Measurements from ENCODE around the gene ATOX1. TPM values are rescaled to one million over a fixed set of nuclear protein-coding genes. Genes with fewer than 3 reads are reported as not detected.
A peak's percentile ranks its signal among the peaks of the same experiment; 100 is the strongest.
"Not testable (repeated sequence)": the region's sequence is repeated elsewhere in the genome, so short reads cannot be mapped to it uniquely, and the experiment has no call there.

The ATOX1 gene
- polyA plus RNA-seq, 4 donors = 103 to 128 (median 116) TPM

DNA sequence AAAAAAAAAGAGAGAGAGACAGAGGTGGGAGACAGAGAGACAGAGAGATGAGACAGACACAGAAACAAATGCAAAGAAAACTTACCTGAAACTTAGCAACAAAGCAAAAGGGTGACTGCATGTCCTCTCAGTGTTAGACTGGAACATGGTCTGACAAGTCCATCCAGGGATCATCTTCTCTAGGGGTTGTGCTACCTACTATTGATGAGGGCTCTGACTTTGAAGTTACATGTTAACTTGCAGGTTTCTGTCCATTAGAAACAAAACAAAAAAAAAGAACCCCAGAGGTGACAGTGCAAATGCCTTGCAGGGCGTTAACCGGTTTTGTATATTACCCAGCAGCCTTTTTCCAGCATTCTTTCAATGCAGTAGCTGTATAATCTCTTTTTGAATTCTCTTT, 58.1 kb downstream of the ATOX1 start:
- no peak for DNase-seq (ENCODE audit: low read depth in 4 of 4, low spot score in 2 of 4)

DNA sequence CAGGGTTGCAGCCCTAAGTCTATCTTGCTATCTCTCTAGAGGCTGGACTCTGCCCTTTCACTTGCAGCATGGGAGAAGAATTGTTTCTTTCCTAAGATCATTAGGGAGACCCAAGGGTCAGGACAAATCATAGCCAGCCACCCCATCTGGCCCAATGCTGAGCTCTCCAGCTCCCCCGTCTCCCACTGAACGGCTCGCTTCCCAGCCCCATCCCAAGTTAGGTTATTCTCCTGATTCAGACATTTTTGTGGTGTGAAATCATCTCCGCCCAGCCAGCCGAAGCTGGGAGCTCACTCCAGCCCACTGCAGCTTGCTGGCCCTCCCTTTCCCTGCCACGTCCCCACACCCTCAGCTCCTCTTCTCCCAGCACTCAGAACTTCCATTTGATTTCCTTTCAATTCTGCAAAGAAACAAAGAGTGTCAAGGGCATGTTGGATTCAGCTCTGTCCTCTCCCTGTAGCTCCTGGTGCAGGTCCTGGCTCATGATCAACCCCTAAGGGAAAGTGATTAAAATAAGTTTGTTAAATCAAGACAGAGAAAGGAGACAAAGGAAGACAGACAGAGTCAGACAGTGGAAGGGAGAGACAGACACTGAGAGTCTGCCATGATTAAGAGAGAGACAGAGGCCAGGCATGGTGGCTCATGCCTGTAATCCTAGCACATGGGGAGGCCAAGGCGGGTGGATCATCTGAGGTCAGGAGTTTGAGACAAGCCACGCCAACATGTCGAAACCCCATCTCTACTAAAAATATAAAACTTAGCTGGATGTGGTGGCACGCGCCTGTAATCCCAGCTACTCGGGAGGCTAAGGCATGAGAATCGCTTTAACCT, 59.1 kb downstream of the ATOX1 start:
- peak in 2 of 4 donors; percentile 63 to 77 for DNase-seq (ENCODE audit: low read depth in 4 of 4, low spot score in 2 of 4)

DNA sequence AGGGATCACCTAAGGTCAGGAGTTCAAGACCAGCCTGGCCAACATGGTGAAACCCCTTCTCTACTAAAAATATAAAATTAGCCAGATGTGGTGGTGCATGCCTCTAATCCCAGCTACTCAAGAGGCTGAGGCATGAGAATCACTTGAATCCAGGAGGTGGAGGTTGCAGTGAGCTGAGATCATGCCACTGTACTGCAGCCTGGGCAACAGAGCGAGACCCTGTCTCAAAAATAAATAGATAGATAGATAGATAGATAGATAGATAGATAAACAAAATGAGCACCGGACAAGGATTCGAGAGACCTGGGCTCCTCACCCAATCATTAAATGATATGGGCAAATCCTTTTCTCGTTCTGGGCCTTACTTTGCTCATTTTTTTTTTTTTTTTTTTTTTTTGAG, 60.4 kb downstream of the ATOX1 start:
- DNase-seq (ENCODE audit: low read depth in 4 of 4, low spot score in 2 of 4) = not testable (repeated sequence)

GRCh38 chr5:151697452-151697851, 61.0 kb downstream of the ATOX1 start:
- DNase-seq (ENCODE audit: low read depth in 4 of 4, low spot score in 2 of 4) = no peak

GRCh38 chr5:151696470-151697061, 61.9 kb downstream of the ATOX1 start:
- DNase-seq (ENCODE audit: low read depth in 4 of 4, low spot score in 2 of 4) = peak in 1 of 4 donors; percentile 72

GRCh38 chr5:151695464-151695863, 63.0 kb downstream of the ATOX1 start:
- DNase-seq (ENCODE audit: low read depth in 4 of 4, low spot score in 2 of 4) = no peak

DNA sequence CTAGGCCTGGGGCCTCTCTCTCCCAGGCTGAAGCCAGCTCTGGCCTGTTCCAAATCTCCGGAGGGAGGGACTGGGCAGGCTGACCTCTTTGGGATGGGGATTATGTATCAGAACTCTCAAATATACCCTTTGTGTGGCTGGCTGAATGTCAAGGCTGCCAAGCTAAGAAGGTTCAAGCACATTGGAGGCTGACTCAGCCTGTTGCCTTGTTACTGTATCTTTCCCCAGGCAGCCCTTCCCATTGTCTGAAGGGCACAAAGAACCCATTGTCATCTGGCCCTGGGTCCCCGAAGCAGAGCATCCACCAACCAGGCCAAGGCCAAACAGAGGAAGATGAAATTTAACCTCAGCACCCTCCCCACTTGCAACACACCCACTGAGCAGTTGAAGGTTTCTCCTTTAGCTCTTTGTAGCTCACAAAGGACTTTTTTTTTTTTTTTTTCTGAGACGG, 64.4 kb downstream of the ATOX1 start:
- DNase-seq (ENCODE audit: low read depth in 4 of 4, low spot score in 2 of 4) = no peak

Other genes starting within 250 kb of the ATOX1 start
- 10 to 100 TPM in 1 of 4 donors, 1 to 10 TPM in 3; 5.7 to 11.0 (median 6.7) TPM for gene FAT2, start 167.3 kb downstream of the ATOX1 start, polyA plus RNA-seq (ENCODE audit: insufficient read length in 4 of 4)
- 1,000 to 10,000 TPM; 2,008 to 2,551 (median 2,286) TPM for gene SPARC, start 71.7 kb downstream of the ATOX1 start, polyA plus RNA-seq (ENCODE audit: insufficient read length in 4 of 4)
- gene G3BP1, start 13.3 kb upstream of the ATOX1 start, polyA plus RNA-seq (ENCODE audit: insufficient read length in 4 of 4) = 100 to 1,000 TPM; 147 to 167 (median 156) TPM
- under 1 TPM in 2 of 4 donors, not detected in 2; 0.08 to 0.24 TPM for gene GLRA1, start 166.2 kb upstream of the ATOX1 start, polyA plus RNA-seq (ENCODE audit: insufficient read length in 4 of 4)

All from left renal cortex interstitium (tissue), 4 donors.